Fibroblast of skin of left biceps (primary cell): ENCODE data around the gene SPTBN1.
"Not testable (repeated sequence)": the region's sequence is repeated elsewhere in the genome, so short reads cannot be mapped to it uniquely, and the experiment has no call there.

Source experiments
- DNase-seq, 2 experiments: peaks; one replicate each; pipeline ENCODE4 v3.0.0-alpha.2; 2013; ENCODE audit warnings: low read depth in 2 of 2

Gene SPTBN1

DNA sequence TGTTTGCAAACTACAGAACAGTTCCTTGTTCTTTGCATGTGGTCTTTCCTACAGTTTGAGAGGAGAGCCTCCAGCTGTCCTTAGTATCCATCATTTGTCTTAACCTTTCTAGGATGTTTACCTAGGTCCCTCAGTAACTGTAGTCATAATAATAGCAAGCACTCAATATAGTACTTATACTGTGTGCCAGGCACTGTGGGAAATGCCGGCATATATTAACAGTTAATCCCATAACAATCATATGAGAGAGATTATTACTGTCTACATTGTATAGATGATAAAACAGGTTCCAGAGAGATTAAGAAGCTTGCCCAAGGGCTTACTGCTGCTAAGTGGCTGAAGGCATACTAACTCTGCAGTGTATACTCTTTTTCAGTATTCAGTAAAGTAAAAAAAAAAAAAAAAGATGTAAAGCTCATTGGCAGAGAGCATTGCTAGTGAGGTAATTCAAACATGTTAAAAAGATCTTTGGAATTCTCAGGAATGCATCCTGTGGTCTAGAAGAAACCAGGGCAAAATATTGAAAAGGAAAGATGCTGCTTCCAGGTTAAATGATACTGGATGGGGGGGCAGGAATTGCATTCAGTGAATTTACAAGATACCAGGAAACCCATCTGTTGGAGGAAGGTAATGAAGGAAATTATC is 72.3 kb downstream of the SPTBN1 start:
- DNase-seq = peak in 1 of 2 experiments; percentile 36

- DNase-seq = not testable (repeated sequence)
These were observed 73.4 kb downstream of the SPTBN1 start for GRCh38 chr2:54529518-54529917.

DNA sequence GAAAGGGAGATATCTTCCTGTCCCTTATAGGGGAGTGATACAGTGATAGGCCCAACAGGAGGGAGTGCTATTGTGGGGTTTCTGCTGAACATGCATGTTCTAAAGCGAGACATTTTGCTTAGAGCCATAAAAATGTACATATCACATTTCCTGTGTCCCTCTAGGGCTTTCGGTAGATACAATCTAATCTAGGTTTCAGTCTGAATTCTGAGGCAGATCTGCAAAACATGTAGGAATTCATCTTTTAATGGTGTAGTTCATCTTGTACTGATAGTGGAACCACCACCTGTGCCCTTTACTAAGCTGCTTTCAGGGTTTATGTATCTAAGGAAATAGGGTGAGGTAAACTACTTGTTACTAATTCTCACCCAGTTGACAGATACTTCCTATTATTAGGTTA is 73.8 kb downstream of the SPTBN1 start:
- DNase-seq = no peak

DNA sequence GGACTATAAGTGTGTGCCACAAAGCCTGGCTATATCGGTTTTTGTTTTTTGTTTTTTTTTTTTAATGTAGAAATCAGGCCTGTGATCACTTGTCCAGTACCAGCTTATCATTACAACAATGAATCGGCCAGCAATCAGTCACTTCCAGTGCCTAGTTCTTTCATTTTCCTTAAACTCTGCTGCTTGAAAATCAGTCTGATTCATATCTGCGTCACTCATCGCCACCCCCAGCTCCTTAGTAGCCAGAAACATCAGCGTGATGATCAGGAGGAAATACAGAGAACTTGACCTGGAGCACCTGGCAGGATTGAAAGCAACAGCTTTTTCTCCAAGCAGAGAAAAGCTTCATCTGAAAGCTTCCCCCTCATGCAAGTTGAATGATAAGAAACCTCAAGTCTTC is 75.4 kb downstream of the SPTBN1 start:
- no peak for DNase-seq

GRCh38 chr2:54534221-54534620 is 78.1 kb downstream of the SPTBN1 start:
- DNase-seq = no peak

DNA sequence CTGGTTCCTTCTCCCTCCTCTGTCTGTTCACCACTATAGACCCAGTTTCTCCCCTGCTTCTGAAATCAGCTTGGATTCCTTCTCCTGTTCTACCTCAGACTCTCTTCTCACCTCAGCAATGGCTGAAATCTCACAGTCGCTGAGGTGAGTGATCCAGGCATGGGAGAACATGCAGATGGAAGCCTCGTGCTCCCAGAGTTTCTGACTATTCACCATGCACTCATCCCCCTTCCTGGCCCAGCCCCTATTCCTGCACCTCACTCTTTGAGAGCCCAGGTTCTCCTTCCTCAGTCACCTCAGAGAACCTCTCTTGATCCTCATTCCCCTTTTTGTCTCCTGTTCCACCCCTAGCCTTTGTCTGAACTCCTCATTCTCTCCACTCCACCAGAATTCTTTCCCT is 78.5 kb downstream of the SPTBN1 start:
- DNase-seq = no peak

GRCh38 chr2:54535599-54536195 is 79.6 kb downstream of the SPTBN1 start:
- DNase-seq = no peak

- DNase-seq = no peak
These were observed 80.6 kb downstream of the SPTBN1 start for GRCh38 chr2:54536720-54537119.

GRCh38 chr2:54538537-54538936 is 82.4 kb downstream of the SPTBN1 start:
- no peak for DNase-seq

DNA sequence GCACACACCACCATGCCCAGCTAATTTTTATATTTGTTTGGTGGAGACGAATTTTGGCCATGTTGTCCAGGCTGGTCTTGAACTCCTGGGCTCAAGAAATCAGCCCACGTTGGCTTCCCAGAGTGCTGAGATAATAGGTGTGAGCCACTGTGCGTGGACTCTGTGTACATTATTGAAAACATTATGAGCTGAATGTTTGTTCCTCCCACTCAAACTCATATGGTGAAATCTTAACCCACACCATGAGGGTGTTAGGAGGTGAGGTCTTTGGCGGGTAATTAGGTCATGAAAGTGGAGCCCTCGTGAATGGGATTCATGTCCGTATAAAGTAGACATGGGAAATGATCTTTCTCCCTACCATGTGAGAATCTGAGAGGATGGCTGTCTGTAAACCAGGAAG is 83.6 kb downstream of the SPTBN1 start:
- no peak for DNase-seq

GRCh38 chr2:54540194-54540593 is 84.1 kb downstream of the SPTBN1 start:
- no peak for DNase-seq

GRCh38 chr2:54541995-54542394 is 85.9 kb downstream of the SPTBN1 start:
- no peak for DNase-seq

- no peak for DNase-seq
These were observed 87.7 kb downstream of the SPTBN1 start for GRCh38 chr2:54543733-54544396.

GRCh38 chr2:54545702-54546450 is 89.7 kb downstream of the SPTBN1 start:
- DNase-seq = no peak

GRCh38 chr2:54546518-54546917 is 90.4 kb downstream of the SPTBN1 start:
- no peak for DNase-seq

DNA sequence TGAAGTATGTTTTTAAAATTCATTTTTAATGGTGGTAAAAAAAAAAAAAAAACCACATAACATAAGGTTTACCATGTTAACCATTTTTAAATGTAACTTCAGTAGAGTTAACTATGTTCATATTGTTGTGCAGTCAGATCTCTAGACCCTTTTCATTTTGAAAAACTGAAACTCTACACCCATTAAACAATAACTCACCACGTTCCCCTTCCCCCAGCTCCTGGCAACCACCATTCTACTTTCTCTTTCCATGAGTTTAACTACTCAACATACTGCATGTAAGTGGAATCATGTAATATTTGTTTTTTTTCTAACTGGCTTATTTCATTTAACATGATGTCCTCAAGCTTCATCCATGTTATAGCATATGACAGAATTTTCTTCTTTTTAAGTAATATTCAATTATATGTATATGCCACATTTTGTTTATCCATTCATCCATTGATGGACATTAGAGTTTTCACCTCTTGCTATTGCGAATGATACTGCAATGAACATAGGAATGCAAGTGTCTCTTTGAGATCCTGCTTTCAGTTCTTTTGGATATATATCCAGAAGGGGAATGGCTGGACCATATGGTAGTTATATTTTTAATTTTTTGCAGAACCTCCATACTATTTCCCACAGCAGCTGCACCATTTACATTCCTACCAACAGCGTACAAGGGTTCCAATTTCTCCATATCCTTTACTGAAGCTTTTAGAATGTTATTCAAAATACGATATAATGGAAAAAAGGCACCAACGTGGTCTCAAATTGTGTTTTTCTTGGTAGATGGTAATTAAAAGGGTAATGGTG is 91.0 kb downstream of the SPTBN1 start:
- DNase-seq = no peak

DNA sequence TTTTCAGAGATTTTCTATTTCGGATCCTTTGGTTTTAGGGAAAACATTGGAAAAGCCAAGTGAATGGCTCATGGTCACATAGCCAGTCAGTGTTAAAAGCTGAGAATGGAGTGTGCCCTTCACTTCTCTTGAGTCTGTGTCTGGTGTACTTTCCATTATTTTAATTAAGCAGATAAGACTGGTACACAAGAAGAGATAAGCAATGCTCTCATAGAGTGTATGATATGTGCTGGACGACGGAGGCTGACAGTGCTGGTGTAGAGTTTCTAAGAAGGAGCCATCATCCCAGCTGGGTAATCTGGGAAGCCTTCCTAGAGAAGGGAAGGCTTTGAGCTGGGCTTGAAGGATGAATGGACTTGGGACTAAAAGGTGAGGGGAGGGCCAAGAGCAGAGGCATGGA is 93.3 kb downstream of the SPTBN1 start:
- DNase-seq = no peak

- no peak for DNase-seq
These were observed 93.9 kb downstream of the SPTBN1 start for GRCh38 chr2:54549917-54550518.

DNA sequence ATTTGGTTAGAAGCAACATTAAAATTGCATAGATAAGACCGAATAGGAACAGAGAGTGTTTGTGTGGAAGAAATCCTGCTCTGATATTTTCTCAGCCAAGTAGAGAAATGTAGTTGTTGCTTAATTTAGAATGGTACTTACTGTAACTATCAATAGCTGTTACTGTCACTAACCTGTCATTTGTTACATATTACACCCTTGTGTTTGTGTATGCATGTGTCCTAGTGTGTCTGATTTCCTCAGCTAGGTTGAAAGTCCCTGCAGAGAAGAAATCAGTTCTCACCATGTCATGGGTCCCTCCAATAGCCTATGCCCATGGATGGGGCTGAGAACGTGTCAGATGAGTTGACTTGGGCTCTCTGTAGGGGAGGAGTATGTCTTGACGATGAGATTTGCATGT is 94.4 kb downstream of the SPTBN1 start:
- no peak for DNase-seq

GRCh38 chr2:54551123-54551756 is 95.1 kb downstream of the SPTBN1 start:
- no peak for DNase-seq

- no peak for DNase-seq
These were observed 96.9 kb downstream of the SPTBN1 start for GRCh38 chr2:54553075-54553474.
